HG02852 (cell line): ENCODE data around the gene IYD.

Source experiments
- ATAC-seq: cut with Tn5 transposase; IDR thresholded peaks from one replicate; pipeline ENCODE4 v1.9.1; 2021; ENCODE audit warnings: mild to moderate bottlenecking, moderate library complexity; ENCODE audit not compliant: unreplicated experiment

Gene IYD

GRCh38 chr6:150368762-150369161, at the start of gene IYD:
TSS of gene IYD (plus strand) at chr6:150369012. CDS start at chr6:150369032, 20 bp downstream.
- no peak for ATAC-seq

- ATAC-seq, result no peak
These were observed 48.9 kb upstream of the IYD start for GRCh38 chr6:150319924-150320323.

GRCh38 chr6:150320442-150320841, 48.4 kb upstream of the IYD start:
- no peak for ATAC-seq

- no peak for ATAC-seq
These were observed 46.3 kb upstream of the IYD start for GRCh38 chr6:150322466-150322871.

GRCh38 chr6:150323205-150323604, 45.6 kb upstream of the IYD start:
- ATAC-seq, result no peak

GRCh38 chr6:150324044-150324443, 44.8 kb upstream of the IYD start:
- ATAC-seq, result no peak

- ATAC-seq, result no peak
These were observed 43.6 kb upstream of the IYD start for GRCh38 chr6:150325066-150325772.

GRCh38 chr6:150327117-150327774, 41.6 kb upstream of the IYD start:
- no peak for ATAC-seq

- ATAC-seq, result no peak
These were observed 39.9 kb upstream of the IYD start for GRCh38 chr6:150328744-150329405.

- no peak for ATAC-seq
These were observed 37.5 kb upstream of the IYD start for GRCh38 chr6:150331344-150331743.

GRCh38 chr6:150332939-150333584, 35.8 kb upstream of the IYD start:
- no peak for ATAC-seq

- no peak for ATAC-seq
These were observed 35.2 kb upstream of the IYD start for GRCh38 chr6:150333585-150333941.

GRCh38 chr6:150334790-150335783, 33.7 kb upstream of the IYD start:
- no peak for ATAC-seq

GRCh38 chr6:150336299-150336698, 32.5 kb upstream of the IYD start:
- ATAC-seq, result no peak

GRCh38 chr6:150336708-150337107, 32.1 kb upstream of the IYD start:
- ATAC-seq, result no peak

GRCh38 chr6:150342126-150342525, 26.7 kb upstream of the IYD start:
- ATAC-seq, result no peak

GRCh38 chr6:150343434-150343833, 25.4 kb upstream of the IYD start:
- no peak for ATAC-seq

- no peak for ATAC-seq
These were observed 23.0 kb upstream of the IYD start for GRCh38 chr6:150345781-150346180.

GRCh38 chr6:150346346-150346745, 22.5 kb upstream of the IYD start:
- no peak for ATAC-seq

GRCh38 chr6:150347845-150348244, 21.0 kb upstream of the IYD start:
- ATAC-seq, result no peak
